LNCaP clone FGC (cell line): ENCODE measurements around the gene AQR.

Experiments
- DNase-seq: peaks from one replicate; pipeline ENCODE4 v3.0.0-alpha.2; 2011; ENCODE audit warnings: low read depth
- H3K4me3 ChIP-seq: 2 replicates; pipeline ENCODE4 v1.5.1; 2011; ENCODE audit warnings: mild to moderate bottlenecking, low read depth, low read length, control low read depth
- CTCF ChIP-seq: IDR thresholded peaks from 2 replicates; pipeline ENCODE4 v1.5.1; 2012; ENCODE audit warnings: mild to moderate bottlenecking; ENCODE audit not compliant: control insufficient read depth, insufficient read depth; ENCODE audit errors: extremely low read depth

AQR gene

DNA sequence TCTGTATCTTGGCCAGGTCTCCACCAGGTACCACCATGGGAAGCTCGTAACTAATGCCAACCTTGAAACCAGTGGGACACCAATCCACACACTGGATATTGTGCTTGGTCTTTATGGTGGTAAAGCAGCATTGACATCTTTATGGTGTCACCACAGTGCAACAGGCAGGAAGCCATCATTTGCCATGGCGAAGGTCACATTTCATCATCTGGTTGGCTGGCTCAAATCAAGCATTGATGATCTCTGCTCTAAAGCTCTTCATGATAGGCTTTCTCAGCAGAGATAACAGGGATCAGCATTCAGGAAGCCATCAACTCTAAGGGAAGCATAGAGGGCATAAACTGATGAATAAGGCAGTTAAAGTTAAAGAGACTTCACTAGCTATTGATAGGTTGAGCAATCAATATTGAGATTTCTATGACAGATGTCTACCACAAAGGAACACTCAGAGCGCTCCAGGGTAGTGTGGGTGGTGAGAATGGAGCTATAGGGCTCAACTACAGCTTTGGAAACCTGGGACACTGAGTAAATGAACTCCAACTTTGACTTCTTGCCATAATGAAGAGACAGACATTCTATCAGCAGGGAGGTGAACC is 120.1 kb downstream of the AQR start:
- DNase-seq = no peak
- no peak for TF ChIP-seq CTCF
- H3K4me3 ChIP-seq = no peak overlapping the region

GRCh38 chr15:34847598-34847997 is 121.9 kb downstream of the AQR start:
- DNase-seq = no peak
- no peak for TF ChIP-seq CTCF
- no peak overlapping the region for H3K4me3 ChIP-seq

DNA sequence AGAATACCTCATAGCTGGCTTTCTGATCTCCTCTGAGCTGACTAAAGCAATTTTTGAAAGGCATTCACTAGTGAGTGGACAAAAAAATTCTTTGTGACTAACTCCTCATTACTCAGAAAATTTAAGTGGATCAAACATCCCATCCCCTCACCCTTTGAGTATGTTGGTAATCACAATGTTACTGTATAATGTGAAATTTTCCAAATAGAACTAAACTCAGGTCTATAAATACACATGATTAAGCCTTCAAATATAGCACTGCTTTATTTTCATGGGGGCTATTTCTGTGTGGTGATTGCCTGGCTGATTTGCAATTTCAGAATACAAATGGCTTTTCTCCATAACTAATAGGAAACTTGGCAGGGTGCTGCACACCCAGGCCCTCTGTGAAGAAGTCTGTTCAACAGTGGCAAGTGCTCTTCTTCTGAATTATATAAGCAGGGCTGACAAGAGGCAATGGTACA is 128.2 kb downstream of the AQR start:
- TF ChIP-seq CTCF = no peak
- no peak overlapping the region for H3K4me3 ChIP-seq
- no peak for DNase-seq

GRCh38 chr15:34838282-34838681 is 131.3 kb downstream of the AQR start:
- no peak overlapping the region for H3K4me3 ChIP-seq
- DNase-seq = no peak
- no peak for TF ChIP-seq CTCF

DNA sequence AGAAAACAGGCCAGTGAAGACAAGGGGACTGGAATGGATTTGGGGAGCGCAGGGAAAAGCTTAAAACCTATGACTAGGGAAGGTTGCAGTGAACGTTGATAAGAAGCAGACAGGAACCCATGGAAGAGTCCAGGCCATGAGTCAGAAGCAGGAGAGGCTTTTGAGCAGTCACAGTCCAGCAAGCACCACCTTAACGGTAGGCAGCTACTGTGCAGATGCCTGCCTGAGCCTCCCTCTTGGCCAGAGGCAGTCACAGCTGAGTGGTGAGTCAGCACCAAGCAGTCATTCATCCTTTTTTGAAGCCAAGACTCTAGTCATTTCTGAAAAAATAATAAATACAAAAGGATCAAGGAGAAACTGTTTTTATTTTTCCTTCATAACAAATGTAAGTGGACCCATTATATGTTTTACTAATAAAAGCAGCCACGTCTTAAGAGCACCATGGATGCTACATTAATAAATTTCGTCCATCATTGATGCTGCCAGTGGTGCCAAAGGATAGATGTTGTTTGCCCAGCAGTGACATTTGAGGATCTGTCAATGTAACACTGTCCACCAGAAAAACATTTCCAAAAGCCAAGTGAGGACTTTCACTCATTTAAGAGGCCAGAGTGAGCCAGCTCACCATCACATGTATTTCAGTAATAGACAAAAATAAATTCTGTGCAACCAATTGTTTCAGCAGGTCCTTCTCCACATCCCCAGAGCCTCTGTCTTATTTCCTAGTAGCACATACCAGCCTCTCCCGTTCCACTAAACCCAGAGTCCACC is 132.1 kb downstream of the AQR start:
- no peak for TF ChIP-seq CTCF
- DNase-seq = no peak
- H3K4me3 ChIP-seq = no peak overlapping the region

DNA sequence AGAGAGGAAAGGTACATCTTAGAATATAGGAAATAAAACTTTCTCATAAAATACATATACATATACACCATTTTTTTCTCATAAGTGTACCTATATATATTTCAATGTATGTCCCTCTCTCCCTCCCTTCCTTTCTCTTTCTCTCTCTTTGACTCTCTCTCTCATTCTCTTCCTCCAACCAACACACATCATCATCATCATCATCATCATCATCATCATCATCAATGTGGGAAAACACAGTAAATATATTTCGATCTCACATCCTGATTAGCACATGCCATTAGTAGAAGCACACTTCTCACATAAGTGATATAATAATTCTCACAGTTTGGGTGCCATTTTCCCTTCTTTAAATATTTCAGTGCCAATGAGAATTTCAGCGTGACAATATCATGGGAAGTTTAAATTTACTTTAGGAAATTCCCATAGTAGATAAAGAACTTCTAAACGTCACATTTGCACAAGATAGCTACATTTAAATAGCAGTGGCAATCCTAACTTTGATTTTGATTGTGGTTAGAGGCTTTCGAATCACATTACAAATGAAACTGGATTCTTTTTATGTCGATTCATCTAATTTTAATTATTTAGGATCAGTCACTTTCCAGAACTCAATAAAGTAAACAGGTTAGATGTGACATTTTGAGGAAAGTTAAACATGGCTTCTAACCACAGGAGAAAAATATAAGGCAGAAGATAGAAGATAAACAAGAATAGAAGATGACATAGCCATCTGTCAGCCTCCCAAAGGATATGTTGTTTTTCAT is 141.2 kb downstream of the AQR start:
- no peak overlapping the region for H3K4me3 ChIP-seq
- no peak for TF ChIP-seq CTCF
- DNase-seq = no peak
